T follicular helper cell (primary cell): ENCODE measurements around the gene HS6ST2.
"Not testable (repeated sequence)": the region's sequence is repeated elsewhere in the genome, so short reads cannot be mapped to it uniquely, and the experiment has no call there.

ENCODE experiments used
- DNase-seq: peaks from one replicate; pipeline ENCODE4 v3.0.0-alpha.2; 2020; ENCODE audit warnings: low read depth

Gene HS6ST2

GRCh38 chrX:132940727-132941327, 17.6 kb downstream of the HS6ST2 start:
- DNase-seq: no peak

DNA sequence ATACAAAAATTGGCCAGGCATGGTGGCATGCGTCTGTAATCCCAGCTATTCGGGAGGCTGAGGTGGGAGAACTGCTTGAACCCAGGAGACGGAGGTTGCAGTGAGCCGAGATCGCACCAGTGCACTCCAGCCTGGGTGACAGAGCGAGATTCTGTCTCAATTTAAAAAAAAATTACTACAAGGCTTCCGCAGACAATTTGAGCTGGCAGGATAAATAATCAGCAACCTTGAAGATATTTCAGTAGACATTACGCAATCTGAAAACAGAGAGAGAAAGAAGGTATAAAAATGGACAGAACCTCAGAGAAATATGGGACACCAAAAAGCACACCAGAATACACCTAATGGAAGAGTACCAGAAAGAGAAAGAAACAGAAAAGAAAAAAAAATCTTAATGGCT, 25.3 kb downstream of the HS6ST2 start:
- no peak for DNase-seq

DNA sequence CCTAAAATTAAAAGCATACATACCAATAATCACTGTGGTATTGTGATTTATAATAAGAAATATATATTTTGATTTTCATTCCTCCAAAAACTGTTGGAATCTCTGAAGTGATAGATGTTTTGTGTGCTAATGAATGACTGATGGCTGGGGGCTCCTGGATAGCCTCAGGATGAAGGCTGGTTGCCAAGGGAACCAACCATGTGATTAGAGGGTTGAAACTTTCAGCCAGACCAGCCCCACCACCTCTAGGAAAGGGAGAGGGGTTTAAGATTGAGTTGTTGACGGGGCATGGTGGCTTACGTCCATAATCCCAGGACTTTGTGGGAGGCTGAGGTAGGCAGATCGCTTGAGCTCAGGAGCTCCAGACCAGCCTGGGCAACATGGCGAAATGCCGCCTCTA, 34.0 kb downstream of the HS6ST2 start:
- no peak for DNase-seq

DNA sequence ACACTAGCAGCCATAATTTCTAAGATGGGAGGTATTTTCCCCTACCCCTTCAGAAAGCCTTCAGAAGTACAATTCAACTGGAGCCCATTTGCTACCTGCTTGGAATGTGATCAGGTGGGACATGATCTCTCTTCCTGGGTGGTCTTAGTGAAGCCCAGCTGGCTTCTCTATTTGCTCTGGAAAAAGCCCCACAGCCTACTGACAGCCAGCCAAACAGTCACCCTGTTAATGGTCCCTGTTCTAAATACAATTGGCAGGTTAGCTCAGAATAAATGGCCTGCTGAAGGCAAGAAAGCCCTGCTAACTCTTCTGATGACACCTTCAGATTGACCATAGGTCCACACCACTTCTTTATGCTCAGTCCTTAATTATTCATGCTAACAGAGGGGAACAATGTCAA, 39.9 kb downstream of the HS6ST2 start:
- DNase-seq: no peak

- no peak for DNase-seq
These were observed 42.1 kb downstream of the HS6ST2 start for GRCh38 chrX:132916349-132916748.

DNA sequence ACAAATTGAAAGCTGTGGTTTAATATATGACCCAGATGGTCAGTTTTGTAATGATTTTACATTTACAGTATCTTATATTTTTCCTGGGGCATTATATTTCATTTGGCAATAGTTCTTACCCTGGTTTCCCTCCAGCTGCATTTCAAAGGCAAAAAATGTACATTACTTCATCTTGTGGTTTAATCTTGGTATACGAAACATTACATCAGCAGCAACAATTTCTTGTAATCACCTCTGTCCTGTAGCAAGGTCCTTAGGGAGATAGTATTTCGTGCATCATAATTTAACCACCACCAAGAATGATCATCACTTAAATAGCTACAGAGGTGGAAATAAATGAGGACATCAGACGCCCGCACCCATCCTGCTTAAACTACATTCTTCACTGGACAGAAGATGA, 48.8 kb downstream of the HS6ST2 start:
- no peak for DNase-seq

DNA sequence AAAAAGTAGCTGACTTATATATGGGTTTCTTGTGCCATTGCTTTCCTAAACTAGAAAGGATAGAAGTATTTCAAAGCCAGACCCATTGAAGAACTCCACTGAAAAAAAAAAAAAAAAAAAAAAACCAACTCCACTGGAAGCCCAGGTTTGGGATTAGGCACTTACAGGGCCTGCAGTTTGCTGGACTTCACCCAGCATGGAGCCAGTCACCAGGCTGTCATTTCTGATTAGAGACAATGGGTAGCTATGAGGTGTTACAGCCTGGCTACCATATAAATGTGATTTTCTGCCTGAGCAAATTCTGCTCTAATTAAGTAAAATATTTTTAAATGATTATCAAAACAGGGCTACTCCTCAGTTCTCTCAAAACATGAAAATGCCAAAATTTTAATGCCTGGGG, 49.5 kb downstream of the HS6ST2 start:
- DNase-seq: no peak

DNA sequence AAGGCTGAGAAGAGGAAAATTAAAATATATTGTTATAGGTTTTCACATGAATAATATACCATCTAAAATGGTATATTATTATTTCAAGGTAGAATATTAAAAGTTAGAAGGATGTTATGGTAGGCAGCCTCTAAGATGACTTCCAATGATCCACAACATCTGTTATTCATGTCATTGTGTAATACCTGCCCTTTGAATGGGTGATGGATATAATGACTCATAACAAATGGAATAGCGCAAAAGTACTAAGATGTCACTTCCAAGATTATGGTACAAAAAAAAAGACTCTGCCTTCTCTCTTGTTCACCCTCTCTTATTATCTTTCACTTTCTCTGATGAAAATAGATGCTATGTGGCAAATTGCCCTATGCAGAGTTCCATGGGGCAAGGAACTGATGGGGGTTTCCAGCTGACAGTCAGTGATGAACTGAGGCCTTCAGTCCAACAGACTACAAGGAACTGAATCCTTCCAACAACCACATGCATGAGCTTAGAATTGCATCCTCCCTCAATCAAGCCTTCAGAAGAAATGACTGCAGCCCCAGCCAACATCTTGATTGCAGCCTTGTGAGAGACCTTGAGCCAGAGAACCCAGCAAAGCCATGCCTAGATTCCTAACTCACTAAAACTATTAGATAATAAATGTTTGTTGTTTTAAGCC, 57.7 kb downstream of the HS6ST2 start:
- no peak for DNase-seq

- DNase-seq: no peak
These were observed 70.9 kb downstream of the HS6ST2 start for GRCh38 chrX:132887569-132887968.

GRCh38 chrX:132883358-132883915, 75.0 kb downstream of the HS6ST2 start:
- DNase-seq: no peak

DNA sequence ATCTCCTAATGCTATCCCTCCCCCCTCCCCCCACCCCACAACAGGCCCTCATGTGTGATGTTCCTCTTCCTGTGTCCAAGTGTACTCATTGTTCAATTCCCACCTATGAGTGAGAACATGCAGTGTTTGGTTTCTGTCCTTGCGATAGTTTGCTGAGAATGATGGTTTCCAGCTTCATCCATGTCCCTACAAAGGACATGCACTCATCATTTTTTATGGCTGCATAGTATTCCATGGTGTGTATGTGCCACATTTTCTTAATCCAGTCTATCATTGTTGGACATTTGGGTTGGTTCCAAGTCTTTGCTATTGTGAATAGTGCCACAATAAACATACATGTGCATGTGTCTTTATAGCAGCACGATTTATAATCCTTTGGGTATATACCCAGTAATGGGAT, 77.7 kb downstream of the HS6ST2 start:
- not testable (repeated sequence) for DNase-seq

- no peak for DNase-seq
These were observed 80.4 kb downstream of the HS6ST2 start for GRCh38 chrX:132877954-132878536.

DNA sequence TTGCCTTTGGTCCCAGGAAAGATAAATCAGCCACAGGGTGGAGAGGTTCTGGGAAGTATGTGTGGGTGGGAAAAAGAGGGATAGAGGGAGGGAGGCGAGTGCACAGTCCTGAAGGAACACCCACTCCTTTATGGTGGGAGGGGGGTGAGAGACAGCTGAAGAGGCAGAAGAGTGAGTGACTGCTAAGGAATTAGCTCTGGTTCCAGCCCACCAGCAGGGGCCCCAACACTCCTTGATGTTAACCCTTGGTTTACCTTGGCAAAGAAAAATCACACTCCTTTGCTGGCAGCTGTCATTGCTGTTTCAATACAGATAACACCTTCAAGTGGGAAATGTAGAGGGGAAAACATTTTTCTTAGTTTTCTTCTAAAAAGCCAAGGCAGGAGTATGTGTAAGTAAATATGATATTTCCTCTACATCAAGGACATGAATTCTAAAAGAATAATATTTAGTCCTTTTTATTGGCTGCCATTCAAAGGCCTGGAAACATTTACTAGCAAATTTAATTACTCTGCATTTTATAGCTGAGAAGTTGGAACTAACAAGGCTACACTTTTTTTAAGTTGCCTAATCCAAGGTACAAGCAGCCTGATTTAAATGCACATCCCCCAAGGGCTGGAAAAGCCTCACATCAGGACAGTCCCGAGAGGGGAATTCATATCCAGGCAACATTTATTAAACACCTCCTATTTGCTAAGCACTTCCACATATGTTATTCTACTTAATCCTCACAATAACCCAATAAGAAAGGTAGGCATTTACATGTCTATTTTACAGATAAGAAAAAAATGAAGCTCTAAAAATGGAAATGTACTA, 81.7 kb downstream of the HS6ST2 start:
- DNase-seq: no peak

DNA sequence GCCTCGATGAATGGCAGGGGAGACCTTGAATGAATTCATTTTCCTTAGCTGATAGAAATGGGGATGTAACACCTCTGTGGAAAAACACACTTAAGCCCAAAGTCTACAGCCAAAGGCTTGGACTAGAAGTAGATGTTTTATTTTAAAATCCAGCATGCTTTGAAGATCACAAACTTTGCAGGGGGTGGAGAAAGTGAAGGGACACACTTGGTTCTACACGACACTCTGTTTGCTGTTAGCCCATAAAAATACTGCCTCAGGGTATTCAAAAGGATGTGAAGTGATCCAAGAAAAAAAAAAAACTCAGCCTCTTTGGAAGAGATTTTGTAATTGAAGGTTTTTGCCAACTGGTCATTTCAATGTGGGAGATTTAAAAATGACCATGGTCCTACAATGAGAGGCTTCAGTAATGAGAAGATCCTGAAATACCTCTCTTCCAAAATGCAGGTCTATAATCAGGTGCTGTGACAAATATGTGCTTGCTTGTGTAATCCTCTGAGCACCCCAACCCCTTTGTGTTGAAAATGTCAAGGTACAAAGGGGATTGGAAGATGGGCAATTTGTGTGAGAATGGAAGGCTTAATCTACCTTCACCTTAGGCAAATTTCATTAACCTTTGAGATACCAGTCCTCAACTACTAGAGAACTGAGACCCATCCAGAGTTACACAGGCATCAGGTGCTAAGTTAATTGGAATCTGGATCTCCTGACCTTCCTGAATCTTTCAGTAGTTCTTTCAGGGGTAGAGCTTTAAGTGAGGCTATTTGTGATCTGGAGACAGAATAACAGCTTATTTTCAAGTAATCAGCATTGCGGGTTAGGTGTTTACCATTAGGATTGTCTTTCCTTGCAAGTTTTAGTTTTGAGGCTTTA, 82.5 kb downstream of the HS6ST2 start:
- DNase-seq: no peak

DNA sequence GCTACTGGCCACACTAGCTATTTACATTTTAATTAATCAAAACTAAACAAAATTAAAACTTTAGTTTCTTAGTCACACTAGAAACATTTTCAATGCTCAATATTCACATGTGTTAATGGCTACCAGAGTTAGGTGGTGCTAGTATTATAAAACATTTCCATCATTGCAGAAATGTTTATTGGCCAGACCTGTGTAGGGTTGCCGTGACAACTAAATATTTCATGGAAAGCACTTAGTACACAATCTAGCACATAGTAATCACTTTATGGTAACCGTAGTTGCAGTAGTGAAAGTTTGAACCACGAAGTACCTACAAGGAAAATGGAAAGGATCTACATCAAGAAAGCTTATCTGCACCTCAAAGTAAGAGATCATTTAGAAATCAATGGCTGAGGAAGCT, 95.9 kb downstream of the HS6ST2 start:
- DNase-seq: no peak

- no peak for DNase-seq
These were observed 97.4 kb downstream of the HS6ST2 start for GRCh38 chrX:132861076-132861475.

- DNase-seq: no peak
These were observed 98.2 kb downstream of the HS6ST2 start for GRCh38 chrX:132860200-132860599.

GRCh38 chrX:132858018-132858417, 100.4 kb downstream of the HS6ST2 start:
- DNase-seq: no peak

GRCh38 chrX:132855780-132856341, 102.6 kb downstream of the HS6ST2 start:
- no peak for DNase-seq

DNA sequence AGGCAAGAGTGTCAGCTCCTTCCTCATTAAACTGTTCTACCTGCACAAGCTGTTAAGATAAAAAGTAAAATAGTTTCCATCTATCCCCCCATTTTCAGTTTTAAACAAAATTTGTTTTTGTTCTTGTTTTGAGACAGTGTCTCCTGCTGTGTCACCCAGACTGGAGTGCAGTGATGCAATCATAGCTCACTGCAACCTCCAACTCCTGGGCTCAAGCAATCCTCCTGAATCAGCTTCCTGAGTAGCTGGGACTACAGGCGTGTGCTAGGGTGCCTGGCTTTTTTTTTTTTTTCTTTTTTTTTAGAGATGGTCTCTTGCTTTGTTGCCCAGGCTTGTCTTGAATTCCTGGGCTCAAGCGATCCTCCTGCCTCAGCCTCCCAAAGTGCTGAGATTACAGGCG, 105.4 kb downstream of the HS6ST2 start:
- DNase-seq: no peak

DNA sequence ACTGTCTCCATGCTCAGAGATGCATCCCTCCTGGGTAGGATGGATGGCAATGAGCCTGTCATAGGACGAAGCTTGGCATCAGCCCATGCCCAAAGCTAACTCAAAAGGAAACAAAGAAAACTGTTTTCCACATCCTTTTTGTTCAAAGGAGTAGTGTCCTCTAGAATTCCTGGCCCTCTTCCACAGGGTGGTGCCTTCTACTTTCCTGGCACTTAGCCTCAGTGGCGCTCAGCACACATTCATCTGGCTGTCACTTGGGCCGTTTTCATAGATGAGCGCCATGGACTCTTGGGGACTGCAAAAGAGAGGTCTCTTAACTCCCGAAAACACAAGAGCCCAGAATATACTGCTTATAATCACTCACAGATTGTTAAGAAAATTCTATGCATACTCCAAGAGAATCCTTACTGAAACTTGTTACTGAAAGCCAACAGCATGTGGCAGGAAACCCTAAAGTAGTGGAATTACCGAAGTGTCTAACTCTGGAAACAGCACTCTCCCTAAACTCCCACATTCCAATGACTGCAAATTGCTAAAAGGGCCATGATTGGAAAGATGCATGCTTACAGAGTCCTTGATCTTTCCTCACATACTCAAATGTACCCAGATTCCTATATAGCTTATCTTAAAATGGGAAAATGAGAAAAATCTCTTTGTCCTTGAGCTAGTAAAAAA, 110.0 kb downstream of the HS6ST2 start:
- DNase-seq: no peak
